ENCODE measurements around the gene ABCC2.

- no peak for TF ChIP-seq POLR2AphosphoS5 (IDR thresholded peaks at IDR 0.05)
- no peak for TF ChIP-seq CTCF (IDR thresholded peaks at IDR 0.05)
- no peak for TF ChIP-seq POLR2A (IDR thresholded peaks at IDR 0.05)
These were observed 54.3 kb downstream of the ABCC2 start for GRCh38 chr10:99836711-99837110.
